IMR-90 (cell line): ENCODE data around the gene FUT4. TPM values are rescaled to one million over a fixed set of nuclear protein-coding genes. Genes with fewer than 3 reads are reported as not detected.
"Not testable (repeated sequence)": the region's sequence is repeated elsewhere in the genome, so short reads cannot be mapped to it uniquely, and the experiment has no call there.

ENCODE experiments used
- ATAC-seq: fragments of 200-7000 bp; cut with Tn5 transposase; 2 replicates; pipeline ENCODE4 v1.9.1; 2020; ENCODE audit warnings: low read depth, mild to moderate bottlenecking, moderate library complexity
- BruUV-seq: library from RNA; stranded (reverse); fragments of 400-500 nt; replicated peaks from 2 replicates; lab custom pipeline; 2021; lab: Mats Ljungman, UMichigan
- CTCF ChIA-PET: fragments of 300-600 bp; formaldehyde crosslinking; extraction: SDS; loops from one replicate; lab custom pipeline; 2021; ENCODE audit warnings: antibody characterized with exemption; lab: Yijun Ruan, JAX
- POLR2A ChIA-PET: fragments of 300-600 bp; sonication (Branson Sonifier 250); formaldehyde crosslinking; loops from one replicate; lab custom pipeline; 2022; ENCODE audit warnings: antibody characterized with exemption; ENCODE audit not compliant: unreplicated experiment; lab: Charles Lee
- DNase-seq: peaks from one replicate; pipeline ENCODE4 v3.0.0; 2013
- H2AFZ ChIP-seq: replicated peaks from 2 replicates; pipeline ENCODE3; 2013; ENCODE audit warnings: low read length, mild to moderate bottlenecking; ENCODE audit not compliant: poor library complexity
- H2AK5ac ChIP-seq: 2 replicates; pipeline ENCODE4 v1.6.1; 2013; ENCODE audit warnings: low read depth, low read length, inconsistent platforms
- H2AK9ac ChIP-seq: replicated peaks from 2 replicates; pipeline ENCODE3; 2013; ENCODE audit warnings: mild to moderate bottlenecking, low read depth, low read length, moderate library complexity; ENCODE audit not compliant: poor library complexity
- H2BK120ac ChIP-seq: 2 replicates; pipeline ENCODE4 v1.6.1; 2013; ENCODE audit warnings: low read depth, low read length, inconsistent platforms
- H2BK15ac ChIP-seq: 3 replicates; pipeline ENCODE4 v1.6.1; 2013; ENCODE audit warnings: low read depth, low read length, inconsistent platforms
- H2BK20ac ChIP-seq: 2 replicates; pipeline ENCODE4 v1.6.1; 2013; ENCODE audit warnings: low read depth, mild to moderate bottlenecking, inconsistent platforms, low read length, moderate library complexity
- H2BK5ac ChIP-seq: 2 replicates; pipeline ENCODE4 v1.6.1; 2013; ENCODE audit warnings: mild to moderate bottlenecking, low read depth, low read length, inconsistent platforms; ENCODE audit not compliant: poor library complexity, severe bottlenecking
- H3K14ac ChIP-seq: replicated peaks from 2 replicates; pipeline ENCODE4 v1.6.1; 2013; ENCODE audit warnings: low read depth, low read length, inconsistent platforms
- H3K18ac ChIP-seq: 2 replicates; pipeline ENCODE4 v1.6.1; 2013; ENCODE audit warnings: low read depth, low read length, control low read depth
- H3K23ac ChIP-seq: 2 replicates; pipeline ENCODE4 v1.6.1; 2013; ENCODE audit warnings: low read depth, low read length, inconsistent platforms
- H3K27ac ChIP-seq: 2 replicates; pipeline ENCODE4 v1.5.1; 2013; ENCODE audit warnings: mild to moderate bottlenecking, control low read depth, low read length; ENCODE audit not compliant: insufficient read depth
- H3K27me3 ChIP-seq: 2 replicates; pipeline ENCODE4 v1.6.1; 2013; ENCODE audit warnings: low read length; ENCODE audit not compliant: control insufficient read depth, insufficient read depth
- H3K36me3 ChIP-seq: 2 replicates; pipeline ENCODE4 v1.6.1; 2013; ENCODE audit warnings: low read length, mixed read lengths; ENCODE audit not compliant: control insufficient read depth, insufficient read depth
- H3K4ac ChIP-seq: 2 replicates; pipeline ENCODE4 v1.6.1; 2013; ENCODE audit warnings: low read depth, low read length, inconsistent platforms
- H3K4me1 ChIP-seq: 2 replicates; pipeline ENCODE4 v1.6.1; 2013; ENCODE audit warnings: low read length, mixed read lengths; ENCODE audit not compliant: control insufficient read depth, insufficient read depth
- H3K4me2 ChIP-seq: 2 replicates; pipeline ENCODE4 v1.6.1; 2013; ENCODE audit warnings: low read depth, mild to moderate bottlenecking, control low read depth, low read length, moderate library complexity
- H3K4me3 ChIP-seq: 2 replicates; pipeline ENCODE4 v1.5.1; 2013; ENCODE audit warnings: low read depth, mild to moderate bottlenecking, control low read depth, low read length, moderate library complexity; ENCODE audit not compliant: insufficient read depth
- H3K56ac ChIP-seq: 2 replicates; pipeline ENCODE4 v1.6.1; 2013; ENCODE audit warnings: low read length, inconsistent platforms; ENCODE audit not compliant: insufficient read depth; ENCODE audit errors: extremely low read depth
- H3K79me1 ChIP-seq, 2 experiments: 2 replicates each; pipeline ENCODE4 v1.6.1; 2013; ENCODE audit warnings: low read length in 2 of 2, inconsistent platforms in 1 of 2, low read depth in 1 of 2
- H3K9ac ChIP-seq: 2 replicates; pipeline ENCODE4 v1.6.1; 2013; ENCODE audit warnings: low read depth, low read length, control low read depth
- H3K9me1 ChIP-seq: 2 replicates; pipeline ENCODE4 v1.6.1; 2013; ENCODE audit warnings: low read length, inconsistent platforms; ENCODE audit not compliant: insufficient read depth
- H3K9me3 ChIP-seq: 2 replicates; pipeline ENCODE4 v1.6.1; 2013; ENCODE audit warnings: low read length; ENCODE audit not compliant: control insufficient read depth, insufficient read depth
- H4K20me1 ChIP-seq: 2 replicates; pipeline ENCODE4 v1.6.1; 2013; ENCODE audit warnings: low read length, inconsistent platforms; ENCODE audit not compliant: insufficient read depth
- H4K5ac ChIP-seq: 2 replicates; pipeline ENCODE4 v1.6.1; 2013; ENCODE audit warnings: mild to moderate bottlenecking, low read depth, low read length, control low read depth
- H4K8ac ChIP-seq, 2 experiments: 2 replicates each; pipeline ENCODE4 v1.6.1; 2013; ENCODE audit warnings: low read depth in 2 of 2, low read length in 2 of 2, control low read depth in 1 of 2, inconsistent platforms in 1 of 2
- H4K91ac ChIP-seq: 2 replicates; pipeline ENCODE4 v1.6.1; 2013; ENCODE audit warnings: low read depth, low read length, inconsistent platforms; ENCODE audit not compliant: insufficient read depth
- CEBPB ChIP-seq: IDR thresholded peaks from 2 replicates; pipeline ENCODE4 v1.6.1; 2012; ENCODE audit warnings: low read depth, low read length, improper control_type of control experiment
- MAFK ChIP-seq: IDR thresholded peaks from 2 replicates; pipeline ENCODE4 v1.6.1; 2012; ENCODE audit warnings: low read depth, low read length, improper control_type of control experiment
- WGBS, 2 experiments: methylation state at CpG; one replicate each; pipeline versions ENCODE4 v1.1.5 to v1.1.7; 2013; ENCODE audit warnings: missing lambda C conversion rate in 2 of 2; ENCODE audit not compliant: insufficient read length in 1 of 2; ENCODE audit errors: extremely low coverage in 2 of 2; 5-methylcytosine and 5-hydroxymethylcytosine counted together
- dilution Hi-C: fragments of 300-500 bp; cut with HindIII; formaldehyde crosslinking; loops from one replicate; pipeline ENCODE4 v1.14.3; 2018; ENCODE audit warnings: low sequenced_read_pairs; ENCODE audit not compliant: unreplicated experiment
- in situ Hi-C: fragments of 300-500 bp; cut with MboI; formaldehyde crosslinking; loops from 3 replicates; pipeline ENCODE4 v1.14.3; 2019; ENCODE audit warnings: low sequenced_read_pairs, inconsistent platforms, mixed read lengths
- intact Hi-C: fragments of 100-400 bp; cut with micrococcal nuclease; formaldehyde crosslinking; loops from 2 replicates; pipeline ENCODE4 v1.10.0; 2022
- polyA plus RNA-seq, 3 experiments: library from polyadenylated mRNA; depleted of rRNA; stranded (reverse); fragments of >200 nt; gene quantifications; 2 replicates each; pipeline ENCODE4 v1.2.3, GENCODE V29; 2012; ENCODE audit warnings: low replicate concordance in 1 of 3
- total RNA-seq: library from RNA; depleted of rRNA; stranded (reverse); fragments of >200 nt; gene quantifications from 2 replicates; pipeline ENCODE4 v1.2.3, GENCODE V29; 2012
- TF ChIP-seq, protein P1 (sequence below): fragments of 150-350 bp; IDR thresholded peaks from 2 replicates; pipeline ENCODE4 v1.6.1; 2016; ENCODE audit warnings: low read depth, mild to moderate bottlenecking, low read length, moderate library complexity, borderline replicate concordance

FUT4 gene
- total and polyA plus RNA-seq, 2 of the 4 experiments (the other 2 are of a cell fraction): 2.2 to 2.4 TPM

DNA sequence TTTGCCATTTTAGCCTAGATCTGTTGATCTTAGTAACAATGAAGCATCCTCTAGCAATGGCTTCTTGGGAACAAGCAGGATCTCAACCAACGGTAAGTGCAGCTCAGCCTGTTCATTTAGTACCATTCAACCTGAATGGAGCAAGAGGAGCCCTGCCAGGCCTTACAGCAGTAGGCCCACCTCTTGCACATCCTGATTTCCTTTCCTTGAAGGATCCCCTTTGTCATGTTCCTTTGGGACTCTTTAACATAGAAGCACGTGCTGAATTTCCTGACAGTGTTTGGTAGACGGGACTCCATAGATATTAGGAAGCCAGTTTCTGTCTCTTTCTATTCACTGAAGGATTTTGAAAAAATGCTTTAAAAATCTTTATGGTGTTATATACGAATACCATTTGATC is 25.0 kb downstream of the FUT4 start:
- H2BK120ac ChIP-seq: no peak overlapping the region
- TF ChIP-seq, protein P1, sequence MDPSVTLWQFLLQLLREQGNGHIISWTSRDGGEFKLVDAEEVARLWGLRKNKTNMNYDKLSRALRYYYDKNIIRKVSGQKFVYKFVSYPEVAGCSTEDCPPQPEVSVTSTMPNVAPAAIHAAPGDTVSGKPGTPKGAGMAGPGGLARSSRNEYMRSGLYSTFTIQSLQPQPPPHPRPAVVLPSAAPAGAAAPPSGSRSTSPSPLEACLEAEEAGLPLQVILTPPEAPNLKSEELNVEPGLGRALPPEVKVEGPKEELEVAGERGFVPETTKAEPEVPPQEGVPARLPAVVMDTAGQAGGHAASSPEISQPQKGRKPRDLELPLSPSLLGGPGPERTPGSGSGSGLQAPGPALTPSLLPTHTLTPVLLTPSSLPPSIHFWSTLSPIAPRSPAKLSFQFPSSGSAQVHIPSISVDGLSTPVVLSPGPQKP: no peak
- TF ChIP-seq MAFK (no peak), CEBPB (no peak)
- no peak overlapping the region for H3K4me3 ChIP-seq
- ATAC-seq (no peak), DNase-seq (no peak)
- H3K23ac ChIP-seq: no peak overlapping the region
- POLR2A ChIA-PET: no interaction called here
- WGBS, 2 experiments: 100% methylated on average over 1 of the region's 4 CpGs; no CpG with 5 or more reads in 1 of the 2 experiments
- no peak overlapping the region for H3K27ac ChIP-seq
- no peaks in the 10 kb centered on the region for H4K20me1 ChIP-seq
- no peak overlapping the region for H3K14ac ChIP-seq
- no peak overlapping the region for H2AFZ ChIP-seq
- no peaks in the 10 kb centered on the region for H3K4me1 ChIP-seq
- H3K27me3 ChIP-seq: no peaks in the 10 kb centered on the region
- no peak overlapping the region for H3K4ac ChIP-seq
- in situ Hi-C loops: no loop called here
- H2BK5ac ChIP-seq: no peak overlapping the region
- BruUV-seq: no TSS peak
- H2AK9ac ChIP-seq: no peak overlapping the region
- no peak overlapping the region for H4K5ac ChIP-seq
- H2BK15ac ChIP-seq: no peak overlapping the region
- no peak overlapping the region for H3K4me2 ChIP-seq
- intact Hi-C loops: no loop called here
- no peak overlapping the region for H2BK20ac ChIP-seq
- 0 out of 2 replicates have a peak, but pooled peaks cover 2% of the 10 kb centered on the region for H3K9me1 ChIP-seq
- H3K56ac ChIP-seq: no peak overlapping the region
- H3K9ac ChIP-seq: no peak overlapping the region
- no peak overlapping the region for H2AK5ac ChIP-seq
- no peaks in the 10 kb centered on the region for H3K36me3 ChIP-seq
- dilution Hi-C loops: no loop called here
- H4K8ac ChIP-seq: no peak overlapping the region
- no peak overlapping the region for H3K18ac ChIP-seq
- CTCF ChIA-PET: no interaction called here
- H3K79me1 ChIP-seq: no peaks in the 10 kb centered on the region; a peak in 1 of 4 replicates
- H4K91ac ChIP-seq: no peak overlapping the region
- no peaks in the 10 kb centered on the region for H3K9me3 ChIP-seq

DNA sequence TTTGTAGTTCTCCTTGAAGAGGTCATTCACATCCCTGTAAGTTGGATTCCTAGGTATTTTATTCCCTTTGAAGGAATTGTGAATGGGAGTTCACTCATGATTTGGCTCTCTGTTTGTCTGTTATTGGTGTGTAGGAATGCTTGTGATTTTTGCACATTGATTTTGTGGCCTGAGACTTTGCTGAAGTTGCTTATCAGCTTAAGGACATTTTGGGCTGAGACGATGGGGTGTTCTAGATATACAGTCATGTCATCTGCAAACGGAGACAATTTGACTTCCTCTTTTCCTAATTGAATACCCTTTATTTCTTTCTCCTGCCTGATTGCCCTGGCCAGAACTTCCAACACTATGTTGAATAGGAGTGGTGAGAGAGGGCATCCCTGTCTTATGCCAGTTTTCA is 29.3 kb downstream of the FUT4 start:
- H4K5ac ChIP-seq, H3K56ac ChIP-seq, BruUV-seq, H4K20me1 ChIP-seq, intact Hi-C loops, H2AFZ ChIP-seq, H3K4ac ChIP-seq, H3K9me1 ChIP-seq, H3K36me3 ChIP-seq, H3K14ac ChIP-seq, H3K4me2 ChIP-seq, H2BK120ac ChIP-seq, H3K27ac ChIP-seq, H2AK9ac ChIP-seq, H2AK5ac ChIP-seq, H2BK20ac ChIP-seq, H3K27me3 ChIP-seq, H3K4me1 ChIP-seq, H3K9ac ChIP-seq, H3K23ac ChIP-seq, H3K18ac ChIP-seq, H3K79me1 ChIP-seq, dilution Hi-C loops, POLR2A ChIA-PET, H4K8ac ChIP-seq, H4K91ac ChIP-seq, H2BK5ac ChIP-seq, H3K4me3 ChIP-seq, DNase-seq, H3K9me3 ChIP-seq, H2BK15ac ChIP-seq, ATAC-seq: not testable (repeated sequence)
- CTCF ChIA-PET: interaction anchor here (0.6 to 0.7 kb wide), 2 partner anchors 55 to 1109 kb away, joined by 3 read pairs; no protein-coding TSS in a partner anchor
- in situ Hi-C loops: loop anchor here (10.0 kb wide), 1 partner anchor 48 kb away; no protein-coding TSS in a partner anchor
- no CpG with 5 or more reads among the region's 2 CpGs for WGBS, 2 experiments
